GM12878 (cell line): ENCODE data around the gene DHCR24. TPM values are rescaled to one million over a fixed set of nuclear protein-coding genes. Genes with fewer than 3 reads are reported as not detected.

Source experiments
- ATF2 ChIP-seq: IDR thresholded peaks from 2 replicates; pipeline ENCODE4 v1.6.1; 2012; ENCODE audit warnings: low read length, inconsistent platforms
- BHLHE40 ChIP-seq, 2 experiments: fragments of 450-650 bp in 1 of 2; IDR thresholded peaks; 2 replicates each; pipeline ENCODE4 v1.6.1; 2011 to 2017; ENCODE audit warnings: low read depth in 2 of 2, borderline replicate concordance in 1 of 2, improper control_type of control experiment in 1 of 2, low read length in 1 of 2, mild to moderate bottlenecking in 1 of 2
- CBFB ChIP-seq: IDR thresholded peaks from 2 replicates; pipeline ENCODE4 v1.6.1; 2016; ENCODE audit warnings: antibody characterized with exemption, low read depth
- DPF2 ChIP-seq: fragments of 450-650 bp; IDR thresholded peaks from 2 replicates; pipeline ENCODE4 v1.6.1; 2017; ENCODE audit warnings: mild to moderate bottlenecking
- ESRRA ChIP-seq: IDR thresholded peaks from 2 replicates; pipeline ENCODE4 v1.6.1; 2012; ENCODE audit warnings: mild to moderate bottlenecking, low read length, improper control_type of control experiment
- FOS ChIP-seq: IDR thresholded peaks from 3 replicates; pipeline ENCODE4 v1.6.1; 2011; ENCODE audit warnings: borderline replicate concordance; ENCODE audit not compliant: insufficient read length; ENCODE audit errors: extremely low read depth
- FOXK2 ChIP-seq: fragments of 450-650 bp; IDR thresholded peaks from 2 replicates; pipeline ENCODE4 v1.6.1; 2017; ENCODE audit warnings: mild to moderate bottlenecking, moderate library complexity
- HCFC1 ChIP-seq: fragments of 150-350 bp; IDR thresholded peaks from 2 replicates; pipeline ENCODE4 v1.6.1; 2014; ENCODE audit warnings: low read length
- JUND ChIP-seq: IDR thresholded peaks from 2 replicates; pipeline ENCODE4 v1.6.1; 2012; ENCODE audit warnings: low read depth, mild to moderate bottlenecking, low read length, improper control_type of control experiment, moderate library complexity
- NBN ChIP-seq: fragments of 450-650 bp; IDR thresholded peaks from 2 replicates; pipeline ENCODE4 v1.6.1; 2016
- NR2C1 ChIP-seq: fragments of 450-650 bp; IDR thresholded peaks from 2 replicates; pipeline ENCODE4 v1.6.1; 2017; ENCODE audit warnings: antibody characterized with exemption, mild to moderate bottlenecking, moderate library complexity
- NRF1 ChIP-seq: conservative IDR thresholded peaks from 2 replicates; pipeline ENCODE4 v1.6.1; 2011; ENCODE audit warnings: mild to moderate bottlenecking, low read depth, low read length, improper control_type of control experiment
- POLR2AphosphoS2 ChIP-seq: IDR thresholded peaks from 2 replicates; pipeline ENCODE4 v1.6.1; 2011; ENCODE audit warnings: low read depth, mild to moderate bottlenecking, low read length, improper control_type of control experiment, moderate library complexity
- RAD51 ChIP-seq: fragments of 450-650 bp; IDR thresholded peaks from 2 replicates; pipeline ENCODE4 v1.6.1; 2016; ENCODE audit warnings: moderate library complexity, mild to moderate bottlenecking, inconsistent platforms
- SIN3A ChIP-seq: IDR thresholded peaks from 2 replicates; pipeline ENCODE4 v1.6.1; 2012; ENCODE audit warnings: low read depth, low read length, improper control_type of control experiment
- TCF12 ChIP-seq: IDR thresholded peaks from 2 replicates; pipeline ENCODE4 v1.6.1; 2011; ENCODE audit warnings: low read depth, mild to moderate bottlenecking, low read length
- ZZZ3 ChIP-seq: IDR thresholded peaks from 2 replicates; pipeline ENCODE4 v1.6.1; 2011; ENCODE audit warnings: low read depth; ENCODE audit not compliant: control insufficient read depth, insufficient read length
- polyA plus RNA-seq, 11 experiments: library from polyadenylated mRNA; depleted of rRNA in 4 of 11; unstranded in 6 of 11; stranded (reverse) in 5 of 11; fragments of >200 nt; fragmentation: Nextera tagmentation in 4 of 11; fragmentation: Illumina TruSeq in 1 of 11; extraction: Ambion mirVana in 4 of 11; extraction: Trizol in 1 of 11; gene quantifications; 1 replicate in 1 of 11; 2 replicates in 10 of 11; pipeline versions ENCODE4 v1.2.1 to v1.2.3, GENCODE V29; 2011 to 2016; ENCODE audit warnings: inconsistent platforms in 2 of 11, missing spikeins in 2 of 11, low read depth in 1 of 11
- total RNA-seq, 4 experiments: library from RNA; depleted of rRNA in 3 of 4; stranded (reverse); fragments of >200 nt in 3 of 4; fragmentation: Illumina TruSeq in 1 of 4; extraction: Trizol in 1 of 4; gene quantifications; 2 replicates each; pipeline versions ENCODE4 v1.2.1 to v1.2.3, GENCODE V29; 2013 to 2021
- TF ChIP-seq, protein P1 (sequence below): fragments of 450-650 bp; IDR thresholded peaks from 2 replicates; pipeline ENCODE4 v1.6.1; 2017; ENCODE audit warnings: mild to moderate bottlenecking, moderate library complexity
- TF ChIP-seq, protein P2 (sequence below): IDR thresholded peaks from 2 replicates; pipeline ENCODE4 v1.6.1; 2012; ENCODE audit warnings: improper control_type of control experiment, low read depth, low read length; ENCODE audit not compliant: insufficient replicate concordance

Gene DHCR24
- total and polyA plus RNA-seq, 10 of the 15 experiments (the other 5 are each of a cell fraction or from before 2014, with no cell fraction given), result 23.3 to 169 (median 120) TPM

- TF ChIP-seq RAD51, result no peak
- TF ChIP-seq, protein P1, sequence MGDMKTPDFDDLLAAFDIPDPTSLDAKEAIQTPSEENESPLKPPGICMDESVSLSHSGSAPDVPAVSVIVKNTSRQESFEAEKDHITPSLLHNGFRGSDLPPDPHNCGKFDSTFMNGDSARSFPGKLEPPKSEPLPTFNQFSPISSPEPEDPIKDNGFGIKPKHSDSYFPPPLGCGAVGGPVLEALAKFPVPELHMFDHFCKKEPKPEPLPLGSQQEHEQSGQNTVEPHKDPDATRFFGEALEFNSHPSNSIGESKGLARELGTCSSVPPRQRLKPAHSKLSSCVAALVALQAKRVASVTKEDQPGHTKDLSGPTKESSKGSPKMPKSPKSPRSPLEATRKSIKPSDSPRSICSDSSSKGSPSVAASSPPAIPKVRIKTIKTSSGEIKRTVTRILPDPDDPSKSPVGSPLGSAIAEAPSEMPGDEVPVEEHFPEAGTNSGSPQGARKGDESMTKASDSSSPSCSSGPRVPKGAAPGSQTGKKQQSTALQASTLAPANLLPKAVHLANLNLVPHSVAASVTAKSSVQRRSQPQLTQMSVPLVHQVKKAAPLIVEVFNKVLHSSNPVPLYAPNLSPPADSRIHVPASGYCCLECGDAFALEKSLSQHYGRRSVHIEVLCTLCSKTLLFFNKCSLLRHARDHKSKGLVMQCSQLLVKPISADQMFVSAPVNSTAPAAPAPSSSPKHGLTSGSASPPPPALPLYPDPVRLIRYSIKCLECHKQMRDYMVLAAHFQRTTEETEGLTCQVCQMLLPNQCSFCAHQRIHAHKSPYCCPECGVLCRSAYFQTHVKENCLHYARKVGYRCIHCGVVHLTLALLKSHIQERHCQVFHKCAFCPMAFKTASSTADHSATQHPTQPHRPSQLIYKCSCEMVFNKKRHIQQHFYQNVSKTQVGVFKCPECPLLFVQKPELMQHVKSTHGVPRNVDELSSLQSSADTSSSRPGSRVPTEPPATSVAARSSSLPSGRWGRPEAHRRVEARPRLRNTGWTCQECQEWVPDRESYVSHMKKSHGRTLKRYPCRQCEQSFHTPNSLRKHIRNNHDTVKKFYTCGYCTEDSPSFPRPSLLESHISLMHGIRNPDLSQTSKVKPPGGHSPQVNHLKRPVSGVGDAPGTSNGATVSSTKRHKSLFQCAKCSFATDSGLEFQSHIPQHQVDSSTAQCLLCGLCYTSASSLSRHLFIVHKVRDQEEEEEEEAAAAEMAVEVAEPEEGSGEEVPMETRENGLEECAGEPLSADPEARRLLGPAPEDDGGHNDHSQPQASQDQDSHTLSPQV, result no peak
- TF ChIP-seq ATF2, result no peak
- 0 out of 2 replicates have a peak, but pooled peaks have one; percentile 48 for TF ChIP-seq DPF2
- no peak for TF ChIP-seq NR2C1
- no peak for TF ChIP-seq NRF1
- TF ChIP-seq, protein P2, sequence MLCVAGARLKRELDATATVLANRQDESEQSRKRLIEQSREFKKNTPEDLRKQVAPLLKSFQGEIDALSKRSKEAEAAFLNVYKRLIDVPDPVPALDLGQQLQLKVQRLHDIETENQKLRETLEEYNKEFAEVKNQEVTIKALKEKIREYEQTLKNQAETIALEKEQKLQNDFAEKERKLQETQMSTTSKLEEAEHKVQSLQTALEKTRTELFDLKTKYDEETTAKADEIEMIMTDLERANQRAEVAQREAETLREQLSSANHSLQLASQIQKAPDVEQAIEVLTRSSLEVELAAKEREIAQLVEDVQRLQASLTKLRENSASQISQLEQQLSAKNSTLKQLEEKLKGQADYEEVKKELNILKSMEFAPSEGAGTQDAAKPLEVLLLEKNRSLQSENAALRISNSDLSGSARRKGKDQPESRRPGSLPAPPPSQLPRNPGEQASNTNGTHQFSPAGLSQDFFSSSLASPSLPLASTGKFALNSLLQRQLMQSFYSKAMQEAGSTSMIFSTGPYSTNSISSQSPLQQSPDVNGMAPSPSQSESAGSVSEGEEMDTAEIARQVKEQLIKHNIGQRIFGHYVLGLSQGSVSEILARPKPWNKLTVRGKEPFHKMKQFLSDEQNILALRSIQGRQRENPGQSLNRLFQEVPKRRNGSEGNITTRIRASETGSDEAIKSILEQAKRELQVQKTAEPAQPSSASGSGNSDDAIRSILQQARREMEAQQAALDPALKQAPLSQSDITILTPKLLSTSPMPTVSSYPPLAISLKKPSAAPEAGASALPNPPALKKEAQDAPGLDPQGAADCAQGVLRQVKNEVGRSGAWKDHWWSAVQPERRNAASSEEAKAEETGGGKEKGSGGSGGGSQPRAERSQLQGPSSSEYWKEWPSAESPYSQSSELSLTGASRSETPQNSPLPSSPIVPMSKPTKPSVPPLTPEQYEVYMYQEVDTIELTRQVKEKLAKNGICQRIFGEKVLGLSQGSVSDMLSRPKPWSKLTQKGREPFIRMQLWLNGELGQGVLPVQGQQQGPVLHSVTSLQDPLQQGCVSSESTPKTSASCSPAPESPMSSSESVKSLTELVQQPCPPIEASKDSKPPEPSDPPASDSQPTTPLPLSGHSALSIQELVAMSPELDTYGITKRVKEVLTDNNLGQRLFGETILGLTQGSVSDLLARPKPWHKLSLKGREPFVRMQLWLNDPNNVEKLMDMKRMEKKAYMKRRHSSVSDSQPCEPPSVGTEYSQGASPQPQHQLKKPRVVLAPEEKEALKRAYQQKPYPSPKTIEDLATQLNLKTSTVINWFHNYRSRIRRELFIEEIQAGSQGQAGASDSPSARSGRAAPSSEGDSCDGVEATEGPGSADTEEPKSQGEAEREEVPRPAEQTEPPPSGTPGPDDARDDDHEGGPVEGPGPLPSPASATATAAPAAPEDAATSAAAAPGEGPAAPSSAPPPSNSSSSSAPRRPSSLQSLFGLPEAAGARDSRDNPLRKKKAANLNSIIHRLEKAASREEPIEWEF, result no peak
- TF ChIP-seq POLR2AphosphoS2, result no peak
- TF ChIP-seq FOXK2, result no peak
- TF ChIP-seq CBFB, result no peak
- no peak for TF ChIP-seq TCF12
- TF ChIP-seq JUND, result no peak
- no peak for TF ChIP-seq ESRRA
- TF ChIP-seq BHLHE40 (IDR thresholded peaks at IDR 0.05; ENCODE audit: borderline replicate concordance in 1 of 2, low read depth in 2 of 2, low read length in 1 of 2), result no peak; a peak in 1 of 4 replicates
- no peak for TF ChIP-seq SIN3A
- TF ChIP-seq HCFC1, result no peak
- no peak for TF ChIP-seq FOS
- TF ChIP-seq NBN, result peak; percentile 82; the same call in 1 of the 2 replicates
- no peak for TF ChIP-seq ZZZ3
These were observed 85.9 kb downstream of the DHCR24 start, which contains the start of gene TTC22 (continued) for GRCh38 chr1:54800899-54801759.
